ENCODE measurements around the gene EIF1AX.

- no peak for TF ChIP-seq CTCF (IDR thresholded peaks at IDR 0.05)
- TF ChIP-seq POLR2A (IDR thresholded peaks at IDR 0.05), result no peak
Measured at GRCh38 chrX:20171887-20172286, 30.2 kb upstream of the EIF1AX start.
